Measurements from ENCODE around the gene ACSS1.

The ACSS1 gene

DNA sequence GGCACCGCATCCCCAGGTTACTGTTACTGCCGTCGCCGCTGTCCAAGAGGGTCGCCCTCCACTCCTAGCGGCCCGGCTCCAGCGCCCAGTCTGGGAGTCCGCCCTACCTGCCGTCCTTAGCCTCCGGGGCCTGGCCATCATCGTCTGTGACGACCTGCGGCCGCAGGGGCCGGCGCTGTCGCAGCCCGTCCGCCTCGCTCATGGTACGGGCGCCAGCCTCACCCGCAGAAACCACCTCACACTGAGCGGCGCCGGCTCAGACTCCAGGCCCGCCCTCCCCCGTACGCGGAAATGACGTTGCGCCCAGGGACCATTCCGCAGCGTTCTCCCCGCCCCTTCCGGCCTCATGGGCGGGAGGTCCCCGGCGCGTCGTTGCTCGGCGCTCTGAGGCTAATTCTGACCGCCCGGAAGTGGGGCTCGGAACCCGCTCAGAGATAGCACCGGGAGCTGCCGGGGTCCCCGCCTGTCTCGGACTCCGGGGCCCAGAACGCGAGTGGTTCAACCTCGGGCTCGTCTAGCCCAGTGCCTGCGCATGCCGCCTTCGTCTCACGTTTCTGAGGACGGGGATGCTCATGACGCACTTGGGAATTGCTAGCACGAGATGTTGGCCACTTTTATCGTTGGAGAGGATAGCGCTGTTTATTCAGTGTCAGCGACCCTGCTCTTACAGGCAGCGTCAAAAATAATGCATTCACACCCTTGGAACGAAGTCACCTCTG lies 65.3 kb downstream of the ACSS1 start, which contains the start of gene APMAP:
Gene APMAP, minus strand, starts transcription at position 265 of the 719 bp plus-strand sequence. Its CDS starts 63 bp downstream, at position 202.
- DNase-seq, result peak; percentile 95 to 96

DNA sequence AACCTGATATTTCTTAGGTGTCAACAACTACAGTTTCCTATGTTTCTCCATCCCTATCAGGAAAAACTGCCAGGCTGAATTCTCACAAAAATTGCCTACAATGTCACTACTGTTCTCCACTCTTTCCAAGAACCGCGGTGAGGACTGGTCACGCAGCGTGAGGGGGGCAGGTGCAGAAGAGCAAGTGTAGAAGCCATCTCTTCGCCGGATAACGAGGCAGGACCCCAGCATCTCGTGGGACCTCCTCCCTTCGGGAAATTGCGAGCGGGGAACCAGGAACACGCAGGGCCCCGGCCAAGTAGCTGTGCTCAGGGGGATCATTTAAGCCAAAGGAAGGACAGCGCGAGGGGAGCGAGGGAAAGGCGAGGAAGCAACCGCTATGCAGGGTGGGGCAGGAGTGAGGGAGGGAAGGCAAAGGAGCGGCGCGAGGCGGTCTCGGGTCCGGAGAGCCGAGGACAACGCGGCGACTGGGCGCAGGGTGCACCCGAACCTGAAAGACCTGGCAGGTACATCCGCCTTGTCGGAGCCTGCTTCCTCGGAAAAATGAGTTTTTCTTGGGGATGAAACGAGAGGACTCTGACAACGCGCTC lies 65.9 kb downstream of the ACSS1 start:
- DNase-seq, result no peak

DNA sequence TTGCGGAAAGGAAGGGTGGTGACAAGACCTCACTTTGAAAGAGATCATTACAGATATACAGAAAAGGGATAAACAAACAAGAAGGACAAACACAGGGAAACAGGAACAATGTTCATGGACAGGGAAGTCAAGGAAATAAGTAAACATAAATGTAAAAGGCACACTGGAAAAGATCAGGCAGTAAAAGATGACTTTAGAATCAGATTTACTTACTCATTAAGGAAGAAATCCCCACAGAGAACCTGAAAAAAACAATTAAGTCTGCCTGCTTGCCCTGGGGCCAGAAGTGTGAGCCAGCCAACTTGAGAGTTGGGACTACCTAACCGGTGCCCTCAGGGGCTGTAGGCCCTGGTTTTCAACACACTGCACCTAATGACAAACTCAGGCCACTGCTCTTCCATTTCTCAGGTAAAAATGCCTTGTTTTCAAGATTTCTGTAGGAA lies 67.1 kb downstream of the ACSS1 start:
- no peak for DNase-seq

DNA sequence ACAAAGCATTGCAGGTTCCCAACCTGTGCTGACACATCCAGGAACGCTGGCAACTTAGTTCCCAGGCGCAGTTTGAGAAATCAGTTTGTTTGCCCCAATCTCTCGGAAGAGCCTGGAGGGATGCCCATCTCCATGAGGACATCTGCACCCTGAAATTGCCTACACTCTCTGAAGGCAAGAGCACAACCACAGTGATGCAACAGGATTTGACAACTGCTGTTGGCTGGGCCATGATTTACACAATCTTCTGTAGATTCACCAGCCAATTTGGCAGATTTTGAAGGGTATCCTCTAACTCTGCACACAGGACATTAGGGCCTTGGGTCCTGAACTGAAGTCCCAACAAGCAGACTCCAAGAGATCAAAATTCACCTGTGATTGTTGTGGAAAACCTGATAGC lies 68.8 kb downstream of the ACSS1 start:
- DNase-seq, result no peak

DNA sequence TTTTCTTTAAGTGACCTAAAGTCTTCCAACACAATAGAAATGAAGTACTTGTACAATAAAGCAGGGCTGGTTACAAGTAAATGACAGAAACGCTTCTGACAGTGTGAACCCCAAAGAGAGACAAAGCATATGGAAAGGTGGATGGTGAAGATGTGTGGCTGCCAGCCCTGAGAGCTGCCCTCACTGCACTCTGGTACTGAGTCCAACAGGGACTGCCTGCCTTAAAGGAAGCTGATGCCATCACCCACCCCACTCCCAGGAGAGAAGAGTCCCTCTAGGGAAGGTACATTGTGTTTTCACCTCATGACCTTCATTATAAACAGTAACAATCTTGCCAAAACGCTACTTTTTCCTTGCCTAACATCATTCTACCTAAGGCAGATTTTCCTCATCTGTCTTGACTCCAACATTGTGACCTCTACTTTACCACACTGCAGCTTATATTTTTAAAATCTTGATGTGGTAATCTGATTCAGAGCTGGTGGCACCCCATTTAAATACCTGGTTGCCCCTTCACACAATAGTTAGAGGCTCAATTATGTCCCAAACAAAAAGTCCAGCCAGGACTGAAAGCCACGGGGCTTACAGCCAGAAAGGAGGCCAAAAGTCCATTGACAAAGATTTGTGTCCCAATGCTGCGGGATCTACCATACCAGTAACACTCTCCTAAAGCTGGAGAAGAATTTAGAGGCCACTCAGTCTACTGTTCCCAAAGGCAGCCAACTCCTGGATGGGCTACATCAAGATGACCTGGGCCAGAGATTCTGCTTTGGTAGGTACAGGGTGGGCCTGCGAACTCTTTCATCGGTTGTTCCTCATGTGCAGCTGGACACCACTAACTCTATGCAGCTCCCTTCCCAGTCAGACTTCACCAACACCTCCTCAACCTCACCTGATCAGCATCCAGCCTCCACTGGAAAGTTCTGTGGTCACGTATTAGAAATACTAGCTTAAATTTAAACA lies 69.8 kb downstream of the ACSS1 start:
- DNase-seq, result no peak

DNA sequence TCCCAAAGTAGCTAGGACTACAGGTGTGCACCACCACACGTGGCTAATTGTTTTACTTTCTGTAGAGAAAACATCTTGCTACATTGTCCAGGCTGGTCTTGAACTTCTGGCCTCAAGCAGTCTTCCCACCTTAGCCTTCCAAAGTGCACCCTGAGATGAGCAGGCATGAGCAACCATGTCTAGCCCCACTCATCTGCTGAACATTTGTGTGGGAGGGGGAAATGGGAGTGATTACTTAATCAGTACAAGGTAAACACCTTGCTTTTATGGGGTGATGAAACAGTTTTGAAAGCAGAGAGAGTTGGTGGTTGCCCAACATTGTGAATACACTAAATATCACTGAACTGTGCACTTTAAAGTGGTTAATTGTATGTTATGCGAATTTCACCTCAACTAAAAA lies 70.7 kb downstream of the ACSS1 start:
- no peak for DNase-seq

DNA sequence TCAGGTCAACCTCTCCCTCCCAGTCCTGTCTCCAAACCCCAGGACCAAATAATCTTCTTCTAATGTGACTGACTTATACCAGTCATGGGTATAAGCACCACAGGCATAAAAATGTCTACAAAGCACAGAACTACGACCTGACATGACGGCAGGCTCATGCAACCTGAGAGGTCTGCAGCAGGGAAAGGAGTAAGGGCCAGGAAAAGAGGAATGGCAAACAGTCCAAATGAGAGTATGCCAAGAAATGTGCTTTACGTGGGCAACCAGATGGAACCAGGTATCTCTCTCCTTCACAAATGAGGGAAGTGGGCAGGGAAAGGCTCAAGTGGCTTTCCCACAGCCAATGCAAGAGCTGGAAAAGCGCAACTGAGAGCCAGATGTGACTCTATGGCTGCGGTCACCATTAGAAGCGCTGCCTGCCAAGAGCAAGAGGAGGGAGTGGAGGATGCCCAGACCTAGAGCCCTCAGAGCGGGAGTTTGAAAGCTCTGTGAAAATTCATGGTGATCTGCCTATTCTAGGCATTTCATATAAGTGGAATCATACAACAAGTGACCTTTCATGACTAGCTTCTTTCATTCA lies 71.4 kb downstream of the ACSS1 start:
- no peak for DNase-seq

DNA sequence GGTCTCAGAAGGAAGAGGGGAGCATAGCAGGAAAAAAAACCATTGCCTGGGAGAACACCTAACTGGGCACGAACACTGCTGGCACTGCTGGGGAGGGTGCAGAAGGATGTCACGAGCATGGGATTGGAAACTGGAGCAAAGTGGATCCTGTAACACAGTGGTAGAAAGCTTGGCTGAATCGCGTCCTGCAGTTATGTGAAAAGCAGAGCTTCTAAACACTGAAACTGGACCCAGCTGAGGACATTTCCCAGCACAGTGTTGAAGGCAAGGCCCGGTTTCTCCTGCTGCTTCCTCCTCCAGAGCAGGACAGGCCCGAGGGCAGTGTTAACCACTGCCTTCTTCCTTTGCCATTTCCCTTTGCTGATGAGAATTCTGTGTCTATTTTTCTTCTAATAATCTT lies 72.1 kb downstream of the ACSS1 start:
- DNase-seq, result no peak

DNA sequence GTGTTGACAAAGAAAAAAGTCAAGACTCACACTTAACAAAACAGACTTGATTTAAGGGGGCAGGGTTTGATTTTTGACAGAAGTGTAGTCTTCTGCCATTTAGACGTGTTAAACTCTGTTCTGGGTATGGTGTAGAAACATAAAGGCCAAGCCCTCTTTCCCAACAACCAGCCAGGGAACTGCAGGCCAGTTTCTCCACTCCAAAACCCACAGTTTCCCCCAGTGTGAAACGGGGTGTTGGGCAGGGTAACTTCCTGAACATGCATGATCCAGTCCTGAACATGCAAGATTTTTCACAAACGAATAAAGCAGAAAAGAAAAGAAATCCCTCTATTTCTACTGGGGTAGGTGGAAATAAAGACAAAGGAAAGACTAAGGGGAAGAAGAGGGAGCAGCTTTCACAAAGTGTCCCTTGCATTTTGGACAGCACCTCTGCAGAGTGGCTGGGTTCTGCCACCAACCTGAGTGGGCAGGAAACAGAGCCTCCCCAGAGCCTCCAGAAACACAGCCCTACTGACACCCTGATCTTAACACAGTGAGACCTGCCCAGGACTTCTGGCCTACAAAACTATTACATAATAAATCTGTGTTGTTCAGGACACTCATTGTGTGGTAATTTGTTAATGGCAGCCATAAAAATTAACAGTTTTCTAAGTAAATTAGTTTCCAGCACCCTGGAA lies 72.8 kb downstream of the ACSS1 start:
- no peak for DNase-seq

DNA sequence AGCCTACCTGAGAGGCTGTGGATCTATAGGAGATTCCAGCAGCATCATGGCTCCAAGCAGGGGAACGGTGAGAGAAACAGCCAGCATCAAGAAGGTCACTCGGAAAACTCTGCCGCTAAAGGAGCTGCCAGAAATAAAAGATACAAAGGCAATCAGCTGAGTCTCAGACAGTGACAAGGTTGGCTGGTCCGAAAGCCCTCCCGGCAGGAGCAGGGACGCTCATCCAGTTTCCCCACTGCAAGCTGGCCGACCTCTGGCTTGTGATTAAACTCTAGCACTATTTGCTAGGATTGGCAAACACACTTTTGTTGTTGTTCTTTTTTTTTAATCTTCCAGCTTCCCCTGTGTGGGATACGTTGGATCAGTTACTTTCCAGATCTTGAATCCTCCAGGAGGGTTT lies 74.0 kb downstream of the ACSS1 start:
- no peak for DNase-seq

DNA sequence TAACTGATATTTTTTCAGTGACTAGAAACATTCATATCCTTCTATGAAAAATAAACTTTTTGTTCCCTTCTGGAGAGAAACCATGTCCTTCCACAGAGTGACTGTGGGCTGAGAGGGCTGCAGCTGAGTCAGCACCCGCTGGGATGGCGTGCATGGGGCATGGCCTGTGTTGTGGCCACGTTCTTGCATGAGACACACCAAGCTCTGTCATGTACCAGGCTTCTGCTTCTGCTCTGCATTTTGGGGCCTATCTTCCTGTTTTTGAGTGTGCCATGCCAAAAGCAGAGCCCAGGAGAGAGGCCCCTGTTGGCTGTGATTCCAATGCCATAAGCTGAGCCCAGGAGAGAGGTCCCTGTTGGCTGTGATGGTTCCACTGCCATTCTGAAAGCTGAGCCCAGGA lies 76.1 kb downstream of the ACSS1 start:
- no peak for DNase-seq

DNA sequence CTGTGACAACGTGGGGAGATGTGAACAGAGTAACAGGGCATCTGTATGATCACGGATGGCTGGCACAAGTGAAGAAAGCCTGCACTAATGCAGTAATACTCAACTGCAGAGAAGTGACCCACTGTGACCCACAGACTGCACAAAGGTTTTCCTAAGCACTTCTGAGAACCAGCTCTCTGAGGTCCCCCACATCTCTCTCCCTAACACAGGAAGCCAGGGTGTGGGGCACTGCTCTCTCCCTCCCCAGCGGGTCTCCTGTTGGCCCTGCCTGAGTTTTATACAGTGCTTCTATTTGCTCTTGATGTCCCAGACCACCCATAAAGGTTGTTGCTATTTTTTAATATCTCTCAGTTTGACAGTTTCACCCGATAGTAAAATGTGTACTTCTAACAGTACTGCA lies 76.7 kb downstream of the ACSS1 start:
- no peak for DNase-seq

DNA sequence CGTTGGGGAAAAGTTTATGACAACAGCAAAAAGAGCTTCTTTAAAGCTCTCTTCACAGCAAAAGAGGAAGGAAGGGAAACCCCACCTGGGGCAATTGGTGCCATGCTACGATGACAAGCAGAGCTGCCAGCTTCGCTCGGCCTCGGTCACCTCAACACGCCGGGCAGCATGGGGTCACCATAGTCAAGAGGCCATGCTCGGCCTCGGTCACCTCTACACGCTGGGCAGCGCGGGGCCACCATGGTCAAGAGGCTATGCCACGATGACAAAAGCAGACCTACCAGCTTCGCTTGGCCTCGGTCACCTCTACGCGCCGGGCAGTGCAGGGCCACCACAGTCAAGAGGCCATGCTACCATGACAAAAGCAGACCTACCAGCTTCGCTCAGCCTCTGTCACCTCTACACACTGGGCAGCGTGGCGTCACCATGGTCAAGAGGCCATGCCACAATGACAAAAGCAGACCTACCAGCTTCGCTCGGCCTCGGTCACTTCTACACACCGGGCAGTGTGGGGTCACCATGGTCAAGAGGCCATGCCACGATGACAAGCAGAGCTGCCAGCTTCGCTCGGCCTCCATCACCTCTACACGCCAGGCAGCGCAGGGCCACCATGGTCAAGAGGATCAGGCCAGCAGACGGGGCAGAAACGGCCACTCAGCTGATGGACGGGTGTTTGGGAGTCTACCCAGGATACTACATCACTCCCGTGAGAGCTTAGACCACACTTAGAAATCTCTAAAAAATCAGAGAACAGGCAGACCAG lies 77.5 kb downstream of the ACSS1 start:
- no peak for DNase-seq

DNA sequence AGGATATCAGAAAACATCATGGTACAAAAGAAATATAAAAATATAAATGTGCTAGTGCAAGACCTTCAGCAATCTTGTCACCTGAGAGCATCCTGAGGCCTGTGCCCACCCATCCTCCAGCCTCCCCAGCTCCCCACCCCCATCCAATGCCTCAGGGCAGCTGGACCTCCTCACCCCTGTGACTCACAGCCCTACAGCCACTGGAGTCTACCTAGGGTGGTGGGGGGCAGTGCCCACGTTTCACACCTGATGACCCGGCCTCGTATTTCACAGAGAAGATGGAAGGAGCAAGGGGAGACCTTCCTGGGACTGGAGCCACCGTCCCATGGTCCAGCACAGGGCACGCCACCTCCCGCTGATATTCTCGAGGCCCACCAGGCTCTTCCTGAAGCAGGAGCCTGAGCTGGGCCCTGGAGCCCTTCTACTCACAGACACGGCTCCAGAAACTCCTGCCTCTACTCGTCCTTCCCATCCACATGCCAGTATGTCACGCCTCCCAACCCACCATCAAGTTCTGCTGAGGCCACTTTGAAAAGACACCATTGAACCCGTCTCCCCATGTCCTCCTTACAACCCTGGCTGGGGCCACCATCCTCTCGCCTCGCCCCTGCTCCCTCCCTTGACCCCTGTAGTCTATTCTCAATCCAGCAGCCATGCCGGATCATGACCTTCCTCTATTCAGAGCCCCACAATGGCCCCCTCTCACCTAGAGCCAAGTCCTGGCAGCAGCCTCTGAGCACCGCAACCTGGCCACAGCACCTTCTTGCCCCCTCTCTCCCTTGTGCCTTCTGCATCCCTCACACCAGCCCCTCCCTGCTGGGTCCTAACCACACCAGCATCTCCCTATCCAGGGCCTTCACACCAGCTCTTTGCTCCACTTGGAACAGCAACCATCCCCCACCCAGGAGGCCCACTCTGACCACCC lies 78.6 kb downstream of the ACSS1 start:
- DNase-seq, result no peak

DNA sequence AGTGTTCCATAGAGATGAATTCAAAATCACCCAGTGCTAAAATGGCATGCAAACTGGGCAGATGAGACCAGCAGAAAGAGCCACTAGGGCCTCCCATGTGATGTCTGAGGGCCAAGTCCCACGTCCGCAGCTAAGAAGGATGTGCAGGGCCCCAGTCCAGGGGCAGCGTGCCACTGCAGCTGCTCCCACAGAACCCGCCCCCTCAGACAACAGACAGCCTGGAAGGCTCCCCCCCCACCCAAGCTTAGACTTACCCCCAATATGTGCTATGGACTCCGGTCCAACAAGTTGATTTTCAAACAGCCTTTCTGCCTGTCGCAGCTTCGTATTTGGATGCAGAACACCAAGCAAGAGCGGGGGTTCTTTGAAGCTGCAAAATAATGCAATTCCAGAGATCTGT lies 79.4 kb downstream of the ACSS1 start:
- DNase-seq, result no peak

DNA sequence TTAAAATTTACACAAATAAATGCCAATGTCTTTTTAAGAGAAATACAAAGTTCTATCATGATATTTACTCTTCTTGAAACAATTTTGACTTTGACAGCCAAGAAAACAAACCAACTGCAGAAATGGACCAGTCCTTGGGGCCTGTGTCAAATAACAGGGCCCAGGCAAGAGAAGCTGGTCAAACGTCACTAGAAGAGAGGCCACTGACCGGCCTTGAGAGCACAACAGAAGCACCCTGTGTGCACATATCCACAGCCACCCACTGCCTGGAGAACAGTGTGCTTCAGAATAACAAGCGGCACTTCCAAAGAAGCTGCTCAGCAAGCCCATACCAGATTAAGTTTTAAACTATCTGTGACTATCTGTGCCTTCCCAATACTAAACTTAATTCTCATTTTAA lies 80.1 kb downstream of the ACSS1 start:
- DNase-seq, result no peak

DNA sequence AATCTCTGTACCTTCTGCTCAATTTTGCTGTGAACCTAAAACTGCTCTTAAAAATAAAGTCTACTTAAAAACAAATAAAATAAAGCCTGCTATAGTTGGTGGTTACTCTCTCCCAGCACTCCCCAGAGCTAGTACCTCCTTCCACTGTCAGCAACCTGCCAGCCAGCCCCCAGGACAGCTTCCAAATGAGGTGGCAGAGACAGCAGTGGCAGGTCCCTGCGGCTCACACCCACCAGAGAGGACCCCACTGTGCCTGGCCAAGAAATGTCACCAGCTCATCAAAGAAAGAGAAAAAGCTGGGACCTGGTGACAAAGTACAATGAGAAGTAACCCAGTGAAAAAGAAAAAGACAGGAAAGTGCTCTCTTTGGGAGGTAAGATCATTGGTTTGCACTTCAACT lies 80.6 kb downstream of the ACSS1 start:
- no peak for DNase-seq

DNA sequence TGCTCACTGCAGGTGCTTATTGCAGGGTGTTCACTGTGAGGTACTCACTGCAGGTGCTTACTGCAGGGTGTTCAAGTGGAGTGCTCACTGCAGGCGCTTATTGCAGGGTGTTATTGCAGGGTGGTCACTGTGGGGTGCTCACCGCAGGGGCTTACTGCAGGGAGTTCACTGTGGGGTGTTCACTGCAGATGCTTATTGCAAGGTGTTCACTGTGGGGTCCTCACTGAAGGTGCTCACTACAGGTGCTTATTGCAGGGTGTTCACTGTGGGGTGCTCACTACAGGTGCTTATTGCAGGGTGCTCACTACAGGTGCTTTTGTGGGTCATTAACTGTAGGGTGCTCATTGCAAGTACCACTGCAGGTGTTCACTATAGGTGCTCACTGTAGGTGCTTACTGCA lies 85.6 kb downstream of the ACSS1 start:
- DNase-seq, result no peak

DNA sequence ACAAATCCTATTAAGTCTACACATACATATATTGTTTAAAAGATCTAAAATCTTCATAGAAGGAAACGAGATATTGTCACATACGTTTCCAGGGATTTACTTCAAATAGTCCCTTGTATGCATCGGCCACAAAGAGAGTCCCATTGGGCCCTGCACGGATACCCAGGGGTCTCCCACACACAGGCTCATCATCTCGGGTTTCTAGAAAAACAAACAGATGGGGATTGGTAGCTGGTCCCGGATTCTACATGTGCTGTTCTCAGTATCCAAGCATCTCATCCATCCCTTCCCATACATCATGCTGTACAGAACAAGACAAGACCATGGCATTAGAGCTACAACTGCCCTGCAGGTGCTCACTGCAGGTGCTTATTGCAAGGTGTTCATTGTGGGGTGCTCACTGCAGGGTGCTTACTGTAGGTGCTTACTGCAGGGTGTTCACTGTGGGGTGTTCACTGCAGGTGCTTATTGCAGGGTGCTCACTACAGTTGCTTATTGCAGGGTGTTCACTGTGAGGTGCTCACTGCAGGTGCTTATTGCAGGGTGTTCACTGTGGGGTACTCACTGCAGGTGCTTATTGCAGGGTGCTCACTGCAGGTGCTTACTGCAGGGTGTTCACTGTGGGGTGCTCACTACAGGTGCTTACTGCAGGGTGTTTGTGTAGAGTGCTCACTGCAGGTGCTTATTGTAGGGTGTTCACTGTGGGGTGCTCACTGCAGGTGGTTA lies 86.4 kb downstream of the ACSS1 start:
- DNase-seq, result no peak

DNA sequence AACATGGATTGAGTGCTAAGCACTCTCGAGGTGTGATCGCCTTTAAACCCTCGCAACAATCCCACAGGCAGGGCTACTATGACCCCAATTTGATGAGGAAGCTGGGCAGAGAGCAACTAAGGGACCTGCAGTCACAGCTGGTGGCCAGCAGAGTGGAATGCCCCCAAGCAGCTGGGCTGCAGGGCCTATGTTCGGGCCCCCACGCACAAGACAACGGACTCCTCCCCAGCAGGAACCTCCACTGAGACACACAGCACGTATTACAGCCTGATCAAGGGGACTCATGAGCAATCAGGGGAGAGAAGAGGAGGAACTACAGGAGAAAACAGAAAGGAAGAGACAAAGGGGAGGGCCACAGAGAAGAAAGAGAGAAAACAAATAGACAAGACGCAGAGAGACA lies 87.2 kb downstream of the ACSS1 start:
- no peak for DNase-seq
